ENCODE results near the gene TBC1D5. TPM values are rescaled to one million over a fixed set of nuclear protein-coding genes. Genes with fewer than 3 reads are reported as not detected.

The TBC1D5 gene
- polyA plus RNA-seq, 2 donors, result 4.5 to 6.7 TPM

DNA sequence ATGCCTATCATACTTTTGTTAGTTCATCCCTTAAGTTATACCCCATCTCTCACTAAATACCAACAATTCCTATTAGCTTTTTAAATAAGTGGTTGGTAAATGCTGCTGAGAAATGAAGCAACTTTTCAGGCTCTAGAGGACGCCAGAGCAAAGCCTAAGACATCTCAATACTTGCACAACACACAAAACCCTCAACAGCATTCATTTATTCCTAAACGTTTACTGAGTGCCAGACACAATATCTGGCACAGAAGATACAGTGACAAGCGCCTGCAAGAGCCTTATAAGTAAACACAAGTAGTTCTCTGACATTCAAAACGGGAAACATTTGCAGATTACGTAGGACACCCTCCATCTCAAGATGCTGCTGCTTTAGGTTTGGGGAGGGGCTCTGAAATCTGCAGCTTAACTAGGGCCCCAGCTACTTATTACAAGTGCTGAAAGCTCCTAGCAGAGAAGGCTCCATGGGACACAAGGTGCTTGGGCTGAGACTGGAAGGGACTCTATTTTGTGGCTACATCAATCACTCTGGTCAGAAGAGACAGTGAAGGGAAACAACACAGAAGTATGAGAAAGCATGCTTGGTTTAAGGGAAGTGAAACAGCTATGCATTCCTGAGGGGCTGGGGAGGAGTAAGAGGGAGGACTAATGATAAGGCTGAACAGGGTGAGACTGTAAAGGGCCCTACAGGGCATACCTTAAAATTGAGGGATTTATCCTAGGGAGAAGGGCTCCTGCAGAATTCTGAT lies 546.4 kb downstream of the TBC1D5 start:
- WGBS, 2 donors, result 43 to 59% methylated on average over 5 of the region's 5 CpGs
- Histone ChIP-seq H3K27me3 (ENCODE audit: control insufficient read depth in 1 of 2, insufficient read depth in 2 of 2, low read length in 2 of 2) (no peaks in the 10 kb centered on the region), H3K4me1 (ENCODE audit: control insufficient read depth in 2 of 2, insufficient read depth in 2 of 2, low read length in 1 of 2) (peaks cover 0 to 4% of the 10 kb centered on the region in 2 donors), H3K9me3 (ENCODE audit: control insufficient read depth in 2 of 2, insufficient read depth in 1 of 2, low read depth in 1 of 2, low read length in 1 of 2) (no peaks in the 10 kb centered on the region), H3K27ac (ENCODE audit: low read depth in 2 of 2, low read length in 1 of 2) (no peak overlapping the region), H3K4me3 (ENCODE audit: low read depth in 1 of 2, low read length in 2 of 2) (no peak overlapping the region), H3K36me3 (ENCODE audit: control insufficient read depth in 2 of 2, insufficient read depth in 2 of 2, low read length in 1 of 2) (no peaks in the 10 kb centered on the region)

DNA sequence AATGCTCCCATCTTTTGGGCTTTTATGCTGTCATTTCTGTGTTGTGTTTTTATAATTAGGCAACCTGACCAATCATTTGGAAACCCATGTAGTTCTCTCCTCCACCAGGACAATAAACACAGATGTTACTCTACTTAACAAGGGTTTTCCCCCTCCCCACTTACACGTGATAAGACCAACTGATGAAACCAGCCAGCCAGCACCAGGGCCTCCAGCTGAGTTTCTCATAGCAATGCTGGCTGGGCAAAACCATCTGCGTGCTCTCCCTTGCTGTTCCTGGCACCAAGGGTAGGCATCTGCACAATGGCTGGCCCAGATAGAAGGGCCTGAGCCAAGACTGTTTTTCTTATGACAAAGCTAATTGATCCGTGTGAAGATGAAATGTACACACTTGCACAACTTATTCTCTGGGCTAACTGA lies 547.2 kb downstream of the TBC1D5 start:
- peaks cover 0 to 3% of the 10 kb centered on the region in 2 donors for H3K36me3 ChIP-seq (ENCODE audit: control insufficient read depth in 2 of 2, insufficient read depth in 2 of 2, low read length in 1 of 2)
- H3K27me3 ChIP-seq (ENCODE audit: control insufficient read depth in 1 of 2, insufficient read depth in 2 of 2, low read length in 2 of 2), result no peaks in the 10 kb centered on the region
- WGBS, 2 donors, result 35 to 40% methylated on average over 3 of the region's 3 CpGs
- H3K4me1 ChIP-seq (ENCODE audit: control insufficient read depth in 2 of 2, insufficient read depth in 2 of 2, low read length in 1 of 2), result peaks cover 0 to 4% of the 10 kb centered on the region in 2 donors
- H3K9me3 ChIP-seq (ENCODE audit: control insufficient read depth in 2 of 2, insufficient read depth in 1 of 2, low read depth in 1 of 2, low read length in 1 of 2), result no peaks in the 10 kb centered on the region
- H3K27ac ChIP-seq (ENCODE audit: low read depth in 2 of 2, low read length in 1 of 2), result no peak overlapping the region
- no peak overlapping the region for H3K4me3 ChIP-seq (ENCODE audit: low read depth in 1 of 2, low read length in 2 of 2)

DNA sequence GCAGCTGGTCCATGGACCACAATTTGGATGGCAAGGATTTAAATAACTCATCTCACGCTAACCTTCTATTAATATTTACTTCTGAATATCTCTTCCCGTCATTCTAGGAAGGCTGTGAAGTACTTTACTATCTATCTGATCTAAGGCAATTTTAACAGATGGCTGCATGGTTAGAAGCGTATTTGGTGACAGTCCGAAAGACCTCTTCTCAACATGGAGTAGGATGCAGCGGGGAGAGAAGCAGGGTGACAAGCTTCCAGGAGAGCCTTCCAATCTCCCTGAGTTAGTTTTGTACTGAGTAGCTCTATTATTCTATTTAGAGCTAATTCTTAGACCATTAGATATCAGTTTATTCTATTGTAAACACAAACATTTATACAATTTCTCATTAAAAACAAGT lies 548.3 kb downstream of the TBC1D5 start:
- Histone ChIP-seq H3K4me3 (ENCODE audit: low read depth in 1 of 2, low read length in 2 of 2) (no peak overlapping the region), H3K27me3 (ENCODE audit: control insufficient read depth in 1 of 2, insufficient read depth in 2 of 2, low read length in 2 of 2) (no peaks in the 10 kb centered on the region), H3K4me1 (ENCODE audit: control insufficient read depth in 2 of 2, insufficient read depth in 2 of 2, low read length in 1 of 2) (peaks cover 0 to 4% of the 10 kb centered on the region in 2 donors), H3K36me3 (ENCODE audit: control insufficient read depth in 2 of 2, insufficient read depth in 2 of 2, low read length in 1 of 2) (peaks cover 0 to 3% of the 10 kb centered on the region in 2 donors), H3K9me3 (ENCODE audit: control insufficient read depth in 2 of 2, insufficient read depth in 1 of 2, low read depth in 1 of 2, low read length in 1 of 2) (no peaks in the 10 kb centered on the region), H3K27ac (ENCODE audit: low read depth in 2 of 2, low read length in 1 of 2) (no peak overlapping the region)
- 95% methylated on average over 5 of the region's 5 CpGs for WGBS, 2 donors

DNA sequence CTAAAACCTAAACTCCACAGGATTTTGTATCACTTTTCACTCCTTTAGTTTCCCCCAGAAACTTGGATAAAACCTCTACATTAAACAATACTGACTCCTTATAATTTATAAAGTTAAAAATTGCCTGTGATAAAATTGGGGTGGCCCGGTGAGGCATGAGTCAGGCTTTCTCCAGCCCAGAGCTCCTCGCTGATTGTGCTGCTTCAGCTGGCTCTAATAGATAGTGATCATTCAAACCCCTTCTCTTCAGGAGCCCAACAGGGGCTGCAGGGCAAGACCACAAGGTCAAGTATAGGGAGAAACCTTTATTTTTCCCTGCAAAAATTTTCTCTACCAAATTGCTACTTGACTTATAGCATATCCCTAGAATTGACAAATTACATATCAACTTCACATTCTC lies 549.4 kb downstream of the TBC1D5 start:
- WGBS, 2 donors, result 83 to 86% methylated on average over 2 of the region's 2 CpGs

DNA sequence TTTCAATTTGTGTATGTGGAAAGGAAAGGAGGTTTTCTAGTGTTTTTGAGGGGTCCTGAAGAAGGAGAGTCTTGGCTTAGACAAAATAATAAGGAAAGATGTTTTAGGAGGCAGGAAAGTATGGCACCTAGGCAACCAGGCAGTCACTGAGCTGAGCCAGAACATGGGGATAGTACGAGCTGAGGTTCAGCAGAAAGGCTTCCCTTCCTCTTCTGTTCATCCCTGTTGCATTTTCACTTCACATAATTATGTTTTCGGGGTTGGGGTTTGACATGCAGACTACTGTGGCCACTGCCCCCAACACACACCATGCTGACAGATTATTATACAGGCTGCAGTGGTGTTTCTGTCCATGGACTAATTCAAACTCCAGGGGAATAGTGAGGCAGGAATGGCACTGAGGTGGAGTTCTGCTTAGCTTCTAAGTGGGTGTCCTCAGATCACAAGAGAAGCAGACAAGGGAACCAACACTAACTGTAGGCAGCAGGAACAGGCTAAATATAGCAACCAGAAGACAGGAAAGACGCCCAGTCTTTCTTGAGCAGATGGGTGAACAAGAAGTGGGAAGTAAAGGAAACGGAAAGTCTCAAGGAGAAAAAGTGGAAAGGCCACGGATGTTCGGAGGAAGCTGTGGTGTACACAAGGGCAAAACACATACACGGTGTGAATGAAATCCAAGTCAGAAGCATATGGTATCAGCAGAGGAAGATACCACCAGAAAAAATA lies 551.9 kb downstream of the TBC1D5 start:
- peaks cover 0 to 4% of the 10 kb centered on the region in 2 donors for H3K4me1 ChIP-seq (ENCODE audit: control insufficient read depth in 2 of 2, insufficient read depth in 2 of 2, low read length in 1 of 2)

More for the DNA sequence above, 549.4 kb downstream of the TBC1D5 start:
- Histone ChIP-seq H3K9me3 (ENCODE audit: control insufficient read depth in 2 of 2, insufficient read depth in 1 of 2, low read depth in 1 of 2, low read length in 1 of 2) (no peaks in the 10 kb centered on the region), H3K27me3 (ENCODE audit: control insufficient read depth in 1 of 2, insufficient read depth in 2 of 2, low read length in 2 of 2) (no peaks in the 10 kb centered on the region), H3K4me1 (ENCODE audit: control insufficient read depth in 2 of 2, insufficient read depth in 2 of 2, low read length in 1 of 2) (peaks cover 0 to 4% of the 10 kb centered on the region in 2 donors), H3K4me3 (ENCODE audit: low read depth in 1 of 2, low read length in 2 of 2) (no peak overlapping the region), H3K27ac (ENCODE audit: low read depth in 2 of 2, low read length in 1 of 2) (no peak overlapping the region), H3K36me3 (ENCODE audit: control insufficient read depth in 2 of 2, insufficient read depth in 2 of 2, low read length in 1 of 2) (peaks cover 0 to 3% of the 10 kb centered on the region in 2 donors)

DNA sequence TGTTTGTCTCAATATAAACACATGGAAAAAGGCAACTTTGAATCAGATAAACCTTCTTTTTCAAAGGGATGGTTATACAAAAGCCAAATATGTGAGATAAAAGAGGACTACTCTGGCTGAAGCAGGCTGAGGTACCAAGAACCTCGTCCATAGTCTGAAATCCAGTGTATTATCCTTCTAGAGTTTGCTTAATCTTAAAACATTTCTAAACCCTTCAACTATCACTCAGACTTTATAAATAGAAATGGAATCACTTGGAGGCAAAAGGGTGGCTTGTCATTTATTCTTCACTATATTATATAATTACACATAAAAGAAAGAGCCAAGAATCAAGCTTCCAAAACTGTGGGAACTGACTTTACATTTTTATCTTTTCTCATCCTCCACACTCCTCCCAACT lies 554.1 kb downstream of the TBC1D5 start:
- H3K27me3 ChIP-seq (ENCODE audit: control insufficient read depth in 1 of 2, insufficient read depth in 2 of 2, low read length in 2 of 2), result no peaks in the 10 kb centered on the region
- H3K27ac ChIP-seq (ENCODE audit: low read depth in 2 of 2, low read length in 1 of 2), result no peak overlapping the region
- no peaks in the 10 kb centered on the region for H3K9me3 ChIP-seq (ENCODE audit: control insufficient read depth in 2 of 2, insufficient read depth in 1 of 2, low read depth in 1 of 2, low read length in 1 of 2)
- H3K4me1 ChIP-seq (ENCODE audit: control insufficient read depth in 2 of 2, insufficient read depth in 2 of 2, low read length in 1 of 2), result peaks cover 0 to 2% of the 10 kb centered on the region in 2 donors
- no peak overlapping the region for H3K4me3 ChIP-seq (ENCODE audit: low read depth in 1 of 2, low read length in 2 of 2)
- 79 to 92% methylated on average over 1 of the region's 1 CpG for WGBS, 2 donors
- peaks cover 2 to 3% of the 10 kb centered on the region in 2 donors for H3K36me3 ChIP-seq (ENCODE audit: control insufficient read depth in 2 of 2, insufficient read depth in 2 of 2, low read length in 1 of 2)

More for the DNA sequence above, 551.9 kb downstream of the TBC1D5 start:
- Histone ChIP-seq H3K4me3 (ENCODE audit: low read depth in 1 of 2, low read length in 2 of 2) (no peak overlapping the region), H3K36me3 (ENCODE audit: control insufficient read depth in 2 of 2, insufficient read depth in 2 of 2, low read length in 1 of 2) (peaks cover 0 to 3% of the 10 kb centered on the region in 2 donors), H3K27me3 (ENCODE audit: control insufficient read depth in 1 of 2, insufficient read depth in 2 of 2, low read length in 2 of 2) (no peaks in the 10 kb centered on the region), H3K27ac (ENCODE audit: low read depth in 2 of 2, low read length in 1 of 2) (no peak overlapping the region), H3K9me3 (ENCODE audit: control insufficient read depth in 2 of 2, insufficient read depth in 1 of 2, low read depth in 1 of 2, low read length in 1 of 2) (no peaks in the 10 kb centered on the region)
- WGBS, 2 donors, result 85 to 86% methylated on average over 7 of the region's 7 CpGs

DNA sequence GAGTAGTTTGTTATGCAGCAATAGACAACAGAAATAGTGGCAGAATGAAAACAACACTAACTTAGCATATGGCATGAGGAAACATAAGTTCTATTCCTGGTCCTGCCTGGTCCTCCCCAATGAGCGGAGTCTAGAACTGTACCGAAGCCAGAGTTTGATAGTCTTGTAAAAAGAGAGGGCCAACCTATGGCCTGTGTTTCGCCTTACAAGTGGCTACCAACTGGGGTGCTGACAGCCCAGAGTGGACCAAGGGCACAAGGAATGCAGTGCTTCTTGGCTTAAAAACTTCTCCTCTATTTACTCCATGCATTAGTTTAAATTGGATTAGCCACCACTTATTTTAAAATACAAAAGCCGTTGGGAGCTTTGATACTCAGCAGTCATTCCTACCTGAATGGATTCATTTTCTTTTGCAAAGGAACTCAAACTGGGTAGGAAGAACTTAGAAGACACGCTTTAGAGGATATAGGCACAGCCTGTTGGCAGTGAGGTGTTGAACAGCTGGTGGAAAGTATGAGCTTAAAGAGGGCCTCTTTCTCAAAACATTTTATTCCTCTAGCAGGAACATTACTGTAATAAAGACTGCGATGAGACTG lies 554.7 kb downstream of the TBC1D5 start:
- Histone ChIP-seq H3K9me3 (ENCODE audit: control insufficient read depth in 2 of 2, insufficient read depth in 1 of 2, low read depth in 1 of 2, low read length in 1 of 2) (no peaks in the 10 kb centered on the region), H3K27me3 (ENCODE audit: control insufficient read depth in 1 of 2, insufficient read depth in 2 of 2, low read length in 2 of 2) (no peaks in the 10 kb centered on the region), H3K4me3 (ENCODE audit: low read depth in 1 of 2, low read length in 2 of 2) (no peak overlapping the region), H3K27ac (ENCODE audit: low read depth in 2 of 2, low read length in 1 of 2) (no peak overlapping the region), H3K36me3 (ENCODE audit: control insufficient read depth in 2 of 2, insufficient read depth in 2 of 2, low read length in 1 of 2) (peaks cover 3% of the 10 kb centered on the region in 2 donors), H3K4me1 (ENCODE audit: control insufficient read depth in 2 of 2, insufficient read depth in 2 of 2, low read length in 1 of 2) (peaks cover 0 to 2% of the 10 kb centered on the region in 2 donors)
- WGBS, 2 donors, result 85 to 87% methylated on average over 6 of the region's 6 CpGs

DNA sequence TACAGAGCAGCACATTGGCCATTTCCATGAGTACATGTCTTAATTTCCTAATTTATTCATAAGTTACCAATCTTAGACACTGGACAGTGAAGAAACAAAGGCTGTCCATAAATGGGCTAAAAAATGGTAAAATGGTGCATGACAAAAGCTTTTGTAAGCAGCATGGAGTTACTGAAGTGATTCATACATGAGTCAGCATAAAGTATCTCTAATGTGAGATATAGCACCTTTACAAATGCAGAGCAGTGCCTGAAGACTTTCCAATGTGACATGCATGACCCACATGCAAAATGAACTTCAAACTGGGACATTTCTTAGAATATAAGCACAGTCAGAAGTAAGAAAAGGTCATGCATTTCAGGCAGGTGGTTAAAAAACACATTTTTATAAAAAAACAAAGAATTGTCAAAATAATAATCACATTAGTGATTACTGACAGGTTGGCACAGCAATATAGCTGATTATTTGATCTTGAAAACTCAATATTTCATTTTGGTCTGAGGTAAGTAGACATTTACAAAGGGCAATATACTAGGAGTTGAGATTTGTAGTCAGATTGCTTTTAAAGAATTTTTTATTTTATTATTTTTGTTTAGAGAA lies 558.4 kb downstream of the TBC1D5 start:
- Histone ChIP-seq H3K4me3 (ENCODE audit: low read depth in 1 of 2, low read length in 2 of 2) (no peak overlapping the region), H3K4me1 (ENCODE audit: control insufficient read depth in 2 of 2, insufficient read depth in 2 of 2, low read length in 1 of 2) (no peaks in the 10 kb centered on the region), H3K9me3 (ENCODE audit: control insufficient read depth in 2 of 2, insufficient read depth in 1 of 2, low read depth in 1 of 2, low read length in 1 of 2) (no peaks in the 10 kb centered on the region), H3K27ac (ENCODE audit: low read depth in 2 of 2, low read length in 1 of 2) (no peak overlapping the region), H3K27me3 (ENCODE audit: control insufficient read depth in 1 of 2, insufficient read depth in 2 of 2, low read length in 2 of 2) (no peaks in the 10 kb centered on the region), H3K36me3 (ENCODE audit: control insufficient read depth in 2 of 2, insufficient read depth in 2 of 2, low read length in 1 of 2) (peaks cover 0 to 3% of the 10 kb centered on the region in 2 donors)

DNA sequence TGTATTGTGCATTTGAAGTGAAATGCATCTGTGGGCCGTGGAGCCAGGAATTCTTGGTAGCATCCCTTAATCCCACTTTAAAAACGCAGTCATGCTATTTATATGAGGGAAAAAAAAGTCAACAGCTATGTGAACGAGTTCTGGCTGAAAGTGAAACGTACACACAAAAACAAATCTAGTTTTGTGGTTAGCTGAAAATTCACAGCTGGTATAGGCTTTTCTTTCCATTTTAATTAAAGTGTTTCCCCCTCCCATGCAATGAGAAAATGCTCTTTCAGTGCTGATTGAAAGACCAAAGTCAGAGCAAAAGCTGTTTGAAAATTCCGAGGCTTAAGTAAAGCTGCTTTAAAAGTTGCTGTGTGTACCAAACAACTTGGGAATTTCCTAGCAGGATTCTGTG lies 560.3 kb downstream of the TBC1D5 start:
- H3K27me3 ChIP-seq (ENCODE audit: control insufficient read depth in 1 of 2, insufficient read depth in 2 of 2, low read length in 2 of 2), result no peaks in the 10 kb centered on the region
- peaks cover 0 to 3% of the 10 kb centered on the region in 2 donors for H3K36me3 ChIP-seq (ENCODE audit: control insufficient read depth in 2 of 2, insufficient read depth in 2 of 2, low read length in 1 of 2)
- WGBS, 2 donors, result 53 to 56% methylated on average over 5 of the region's 5 CpGs
- no peaks in the 10 kb centered on the region for H3K4me1 ChIP-seq (ENCODE audit: control insufficient read depth in 2 of 2, insufficient read depth in 2 of 2, low read length in 1 of 2)
- H3K4me3 ChIP-seq (ENCODE audit: low read depth in 1 of 2, low read length in 2 of 2), result no peak overlapping the region
- H3K9me3 ChIP-seq (ENCODE audit: control insufficient read depth in 2 of 2, insufficient read depth in 1 of 2, low read depth in 1 of 2, low read length in 1 of 2), result no peaks in the 10 kb centered on the region
- no peak overlapping the region for H3K27ac ChIP-seq (ENCODE audit: low read depth in 2 of 2, low read length in 1 of 2)
